T-helper 9 cell (primary cell): Measurements from ENCODE around the gene TSPAN7.

Experiments used
- DNase-seq: peaks from one replicate; pipeline ENCODE4 v3.0.0-alpha.2; 2020

Gene TSPAN7

GRCh38 chrX:38694394-38694793 is 133.1 kb downstream of the TSPAN7 start:
- DNase-seq = no peak

- no peak for DNase-seq
Measured at GRCh38 chrX:38697461-38697860, 136.1 kb downstream of the TSPAN7 start.

DNA sequence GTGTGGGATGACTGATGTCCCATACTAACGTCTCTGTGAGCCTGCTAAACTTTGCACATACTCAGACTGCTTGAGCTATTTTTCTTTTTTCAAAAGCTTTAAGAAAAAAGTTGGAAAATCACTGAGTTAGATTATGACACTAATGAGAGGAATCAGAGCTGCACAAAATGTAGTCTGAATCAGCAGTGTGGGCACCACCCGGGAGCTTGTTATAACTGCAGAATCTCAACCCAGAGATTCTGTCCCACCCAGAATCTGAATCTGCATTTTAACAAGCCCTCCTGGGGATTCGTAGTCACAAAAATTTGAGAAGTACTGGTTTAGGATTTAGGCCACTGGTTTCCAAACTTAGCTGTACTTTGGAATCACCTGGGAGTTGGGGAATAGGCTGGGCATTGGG is 137.8 kb downstream of the TSPAN7 start:
- no peak for DNase-seq

GRCh38 chrX:38699696-38700095 is 138.4 kb downstream of the TSPAN7 start:
- DNase-seq = no peak

GRCh38 chrX:38701073-38701472 is 139.7 kb downstream of the TSPAN7 start:
- no peak for DNase-seq

- DNase-seq = no peak
Measured at GRCh38 chrX:38704146-38704882, 143.0 kb downstream of the TSPAN7 start.

- no peak for DNase-seq
Measured at GRCh38 chrX:38717871-38718270, 156.5 kb downstream of the TSPAN7 start.

GRCh38 chrX:38718311-38718710 is 157.0 kb downstream of the TSPAN7 start:
- no peak for DNase-seq

- no peak for DNase-seq
Measured at GRCh38 chrX:38726612-38727011, 165.3 kb downstream of the TSPAN7 start.

GRCh38 chrX:38727668-38728067 is 166.3 kb downstream of the TSPAN7 start:
- no peak for DNase-seq

GRCh38 chrX:38732866-38733265 is 171.5 kb downstream of the TSPAN7 start:
- DNase-seq = no peak
